Spinal cord (tissue), 10 donors: ENCODE data around the gene TRIM73. TPM values are rescaled to one million over a fixed set of nuclear protein-coding genes. Genes with fewer than 3 reads are reported as not detected.
"Not testable (repeated sequence)": the region's sequence is repeated elsewhere in the genome, so short reads cannot be mapped to it uniquely, and the experiment has no call there.

Experiments used
- DNase-seq, 6 donors: peaks; one replicate each; pipeline versions ENCODE4 v3.0.0 to v3.0.0-alpha.2; 2013 to 2015; ENCODE audit warnings: low spot score in 6 of 6, low read depth in 4 of 6
- H3K27ac ChIP-seq: one replicate; pipeline ENCODE4 v1.5.1; 2013; ENCODE audit warnings: low read depth, low read length, control low read depth
- H3K27me3 ChIP-seq: one replicate; pipeline ENCODE4 v1.6.1; 2013; ENCODE audit warnings: low read length; ENCODE audit not compliant: control insufficient read depth, insufficient read depth
- H3K36me3 ChIP-seq: one replicate; pipeline ENCODE4 v1.6.1; 2013; ENCODE audit warnings: low read length; ENCODE audit not compliant: control insufficient read depth, insufficient read depth
- H3K4me1 ChIP-seq: one replicate; pipeline ENCODE4 v1.6.1; 2013; ENCODE audit warnings: low read length; ENCODE audit not compliant: control insufficient read depth, insufficient read depth
- H3K4me3 ChIP-seq: one replicate; pipeline ENCODE4 v1.5.1; 2013; ENCODE audit warnings: low read depth, low read length, control low read depth
- H3K9me3 ChIP-seq: one replicate; pipeline ENCODE4 v1.6.1; 2013; ENCODE audit warnings: low read length; ENCODE audit not compliant: control insufficient read depth, insufficient read depth
- WGBS: methylation state at CpG from one replicate; pipeline ENCODE4 v1.1.5; 2013; ENCODE audit warnings: missing lambda C conversion rate; ENCODE audit not compliant: insufficient coverage; 5-methylcytosine and 5-hydroxymethylcytosine counted together
- long read RNA-seq, 4 donors: transcript quantifications; one replicate each; lab custom pipeline, GENCODE V29; 2026
- polyA plus RNA-seq, 2 donors: library from polyadenylated mRNA; unstranded; fragments of 120-200 nt; gene quantifications; one replicate each; pipeline ENCODE4 v1.2.1, GENCODE V29; 2013; ENCODE audit not compliant: insufficient read length in 2 of 2
- total RNA-seq, 2 donors: library from RNA; depleted of rRNA in 1 of 2; stranded (reverse); fragments of 120-200 nt in 1 of 2; fragments of >200 nt in 1 of 2; gene quantifications; one replicate each; pipeline versions ENCODE4 v1.2.3 to v1.2.4, GENCODE V29; 2013 to 2014
- donor health status: healthy.

Gene TRIM73
- 1 to 10 TPM; 1.4 to 3.2 TPM for total RNA-seq
- 1 to 10 TPM; 5.1 to 9.9 TPM for polyA plus RNA-seq
- long read RNA-seq, donor 1, result 0 reads
- long read RNA-seq, donor 2, result 0 reads
- long read RNA-seq, donor 3, result 0 reads
- long read RNA-seq, donor 4, result 0 reads

GRCh38 chr7:75395329-75395728 lies at the start of gene TRIM73:
TRIM73 (plus strand) TSS chr7:75395629; CDS start chr7:75398934, 3,305 bp downstream.
- H3K4me1 ChIP-seq, DNase-seq, H3K9me3 ChIP-seq, H3K4me3 ChIP-seq, H3K27me3 ChIP-seq, H3K36me3 ChIP-seq, H3K27ac ChIP-seq: not testable (repeated sequence)
- 24% methylated on average over 5 of the region's 34 CpGs for WGBS

GRCh38 chr7:75358671-75359541 lies 36.5 kb upstream of the TRIM73 start:
- WGBS, result no CpG with 5 or more reads among the region's 70 CpGs

GRCh38 chr7:75359542-75359848 lies 35.9 kb upstream of the TRIM73 start:
- not testable (repeated sequence) for H3K4me1 ChIP-seq, H3K27ac ChIP-seq, H3K9me3 ChIP-seq, H3K36me3 ChIP-seq, DNase-seq, H3K27me3 ChIP-seq, H3K4me3 ChIP-seq
- no CpG with 5 or more reads among the region's 29 CpGs for WGBS

More at GRCh38 chr7:75358671-75359541, 36.5 kb upstream of the TRIM73 start:
- not testable (repeated sequence) for H3K27me3 ChIP-seq, H3K27ac ChIP-seq, H3K4me1 ChIP-seq, H3K9me3 ChIP-seq, H3K4me3 ChIP-seq, H3K36me3 ChIP-seq
- peak in 1 of 6 donors; percentile 59 for DNase-seq

- not testable (repeated sequence) for H3K9me3 ChIP-seq, H3K36me3 ChIP-seq, H3K4me1 ChIP-seq, DNase-seq, H3K27ac ChIP-seq, H3K27me3 ChIP-seq, H3K4me3 ChIP-seq
- WGBS, result no CpG with 5 or more reads among the region's 3 CpGs
Measured at GRCh38 chr7:75364079-75364478, 31.4 kb upstream of the TRIM73 start.

- not testable (repeated sequence) for DNase-seq, H3K36me3 ChIP-seq, H3K27ac ChIP-seq, H3K4me3 ChIP-seq, H3K4me1 ChIP-seq, H3K27me3 ChIP-seq, H3K9me3 ChIP-seq
- no CpG with 5 or more reads among the region's 5 CpGs for WGBS
Measured at GRCh38 chr7:75366643-75367042, 28.8 kb upstream of the TRIM73 start.

GRCh38 chr7:75367313-75367712 lies 28.1 kb upstream of the TRIM73 start:
- not testable (repeated sequence) for H3K9me3 ChIP-seq, H3K4me3 ChIP-seq, H3K4me1 ChIP-seq, H3K27me3 ChIP-seq, DNase-seq, H3K27ac ChIP-seq, H3K36me3 ChIP-seq
- WGBS, result no CpG with 5 or more reads among the region's 9 CpGs

- not testable (repeated sequence) for H3K4me1 ChIP-seq, H3K4me3 ChIP-seq, H3K27ac ChIP-seq, H3K36me3 ChIP-seq, DNase-seq, H3K9me3 ChIP-seq, H3K27me3 ChIP-seq
- no CpG with 5 or more reads among the region's 4 CpGs for WGBS
Measured at GRCh38 chr7:75374144-75374518, 21.3 kb upstream of the TRIM73 start.

GRCh38 chr7:75374519-75375317 lies 20.7 kb upstream of the TRIM73 start:
- H3K4me3 ChIP-seq, H3K9me3 ChIP-seq, H3K36me3 ChIP-seq, H3K27me3 ChIP-seq, H3K27ac ChIP-seq, DNase-seq, H3K4me1 ChIP-seq: not testable (repeated sequence)
- WGBS, result no CpG with 5 or more reads among the region's 17 CpGs

- not testable (repeated sequence) for H3K36me3 ChIP-seq, DNase-seq, H3K9me3 ChIP-seq, H3K4me3 ChIP-seq, H3K27me3 ChIP-seq, H3K4me1 ChIP-seq, H3K27ac ChIP-seq
- WGBS, result no CpG with 5 or more reads among the region's 6 CpGs
Measured at GRCh38 chr7:75393194-75393593, 2.2 kb upstream of the TRIM73 start.
